ENCODE measurements around the gene NOL8.
A peak's percentile ranks its signal among the peaks of the same experiment; 100 is the strongest.

Gene NOL8

DNA sequence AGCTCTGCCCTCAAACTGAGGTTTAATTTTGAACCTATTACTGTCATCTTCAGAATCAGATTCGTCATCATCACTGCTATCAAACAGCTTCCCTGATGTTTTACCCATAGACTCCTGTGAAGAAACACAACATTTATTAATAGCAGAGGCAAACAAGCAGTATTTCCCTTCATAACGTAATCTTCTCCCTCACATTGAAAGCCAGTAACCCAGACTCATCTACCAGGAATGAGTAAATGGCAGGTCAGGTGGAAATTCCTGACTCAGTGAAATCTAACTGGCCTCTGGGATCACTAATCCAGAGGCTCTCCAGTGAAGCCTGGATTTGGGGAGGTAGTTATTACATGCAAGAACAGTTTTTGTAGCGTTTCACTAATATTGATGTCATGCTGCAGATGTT, 14.6 kb downstream of the NOL8 start:
- DNase-seq = no peak

DNA sequence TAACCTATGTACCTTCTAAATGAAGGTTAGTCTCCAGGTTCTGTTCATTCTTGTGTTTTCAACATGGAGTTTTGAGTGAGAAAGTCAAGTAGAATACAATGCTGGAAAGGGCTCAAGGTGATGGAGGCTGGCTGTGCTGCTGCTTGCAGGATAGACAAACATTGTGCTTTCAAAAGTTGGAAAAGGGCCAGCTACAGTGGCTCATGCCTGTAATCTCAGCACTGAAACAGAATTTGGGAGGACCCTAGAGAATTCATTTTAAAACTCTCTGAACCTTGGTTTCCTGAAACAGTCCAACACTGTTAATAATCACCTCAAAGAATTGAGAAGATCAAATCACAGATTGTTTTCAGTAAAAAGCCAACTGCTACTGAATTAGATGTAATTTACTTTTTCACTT, 16.3 kb downstream of the NOL8 start:
- DNase-seq = no peak

DNA sequence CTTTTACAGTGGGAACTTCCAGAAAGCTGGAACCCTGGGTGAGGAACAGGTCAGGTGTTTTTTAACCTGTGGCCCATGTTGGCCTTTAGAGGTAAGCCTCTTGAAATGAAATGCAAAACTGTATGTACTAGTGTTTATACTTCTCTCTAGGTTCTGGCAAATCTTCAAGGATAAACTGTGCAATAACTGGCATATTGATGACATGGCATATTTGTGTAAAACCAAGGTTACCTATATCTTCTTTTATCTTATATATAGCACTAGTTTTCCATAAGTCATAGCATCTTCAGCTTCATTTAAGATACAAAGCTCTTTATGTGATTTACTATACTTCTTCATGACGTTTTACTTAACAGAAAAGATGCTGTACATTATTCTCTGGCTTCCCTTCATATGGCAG, 24.2 kb downstream of the NOL8 start:
- no peak for DNase-seq

DNA sequence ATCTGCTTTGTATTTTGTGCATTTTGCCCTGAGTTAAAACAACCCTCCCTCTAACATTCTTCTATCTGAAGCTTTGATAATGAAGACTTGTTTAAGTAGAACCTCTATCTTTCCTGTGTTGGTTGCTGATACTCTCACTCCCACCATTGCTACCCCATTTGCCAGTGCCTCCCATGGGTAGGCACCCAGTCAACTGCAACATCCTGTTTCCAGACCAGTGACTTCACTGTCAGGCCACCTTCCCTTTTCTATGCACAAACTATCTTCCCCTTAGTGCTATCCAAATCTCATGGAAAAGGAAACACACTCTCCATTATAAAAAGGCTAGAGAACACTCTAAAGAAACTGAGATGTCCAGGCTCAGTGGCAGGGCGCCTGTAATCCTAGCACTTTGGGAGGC, 26.0 kb downstream of the NOL8 start:
- no peak for DNase-seq

DNA sequence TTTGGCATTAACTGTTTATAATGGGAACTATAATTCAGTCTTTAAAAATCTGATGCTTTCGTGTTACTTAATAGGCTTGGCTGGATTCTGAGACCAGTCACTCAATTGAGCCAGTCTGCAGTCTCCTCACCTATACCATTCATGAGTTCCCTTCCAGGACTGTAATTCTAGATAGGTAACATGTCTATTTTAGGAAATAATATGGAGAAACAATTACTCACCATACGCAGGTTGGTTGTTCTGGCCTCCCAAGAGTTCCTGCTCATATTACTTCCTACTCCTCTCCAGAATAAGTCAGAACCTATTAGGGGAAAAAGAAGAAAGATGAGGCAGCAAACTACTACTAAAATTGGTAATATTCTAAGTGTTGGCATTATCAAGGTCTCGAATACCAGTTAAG, 27.1 kb downstream of the NOL8 start:
- no peak for DNase-seq

DNA sequence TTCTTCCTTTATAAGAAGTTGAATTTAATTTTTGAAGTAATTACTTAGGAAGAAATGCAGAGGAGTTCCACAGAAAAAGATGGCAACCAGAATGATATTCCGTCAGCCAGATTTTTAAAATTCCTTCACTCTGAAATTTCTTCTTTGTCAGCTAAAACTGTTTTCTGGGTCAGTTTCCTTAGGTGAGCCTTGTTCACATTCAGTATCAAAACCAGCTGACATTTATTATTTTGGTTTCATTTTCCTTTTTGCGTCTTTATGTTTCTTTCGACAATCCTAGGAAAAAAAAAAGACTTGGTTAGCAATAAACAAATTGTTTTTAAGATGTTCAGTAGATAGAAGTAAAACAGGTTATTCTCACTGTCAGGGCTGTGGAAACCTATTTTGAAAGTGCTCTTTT, 27.5 kb downstream of the NOL8 start:
- no peak for DNase-seq

DNA sequence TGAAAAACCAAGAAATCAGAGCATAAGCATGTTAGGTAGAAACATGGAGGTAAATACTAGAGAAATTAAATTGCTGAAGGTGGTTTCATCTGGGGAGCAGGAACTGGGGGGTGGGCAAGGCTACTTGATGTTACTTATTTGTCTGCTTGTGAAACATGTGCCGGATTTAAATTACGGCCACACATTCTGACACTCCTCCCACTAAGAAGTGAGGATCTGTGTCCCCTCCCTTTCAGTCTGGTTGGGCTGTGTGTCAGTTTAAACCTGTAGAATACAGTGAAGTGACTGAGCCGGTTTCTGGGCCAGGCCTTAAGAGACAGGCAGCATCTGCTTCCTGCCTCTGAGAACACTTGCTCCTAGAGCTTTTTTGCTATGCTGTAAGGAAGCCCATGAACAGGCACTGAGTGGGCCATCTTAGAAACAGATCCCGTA, 29.3 kb downstream of the NOL8 start:
- peak; percentile 71 for DNase-seq

DNA sequence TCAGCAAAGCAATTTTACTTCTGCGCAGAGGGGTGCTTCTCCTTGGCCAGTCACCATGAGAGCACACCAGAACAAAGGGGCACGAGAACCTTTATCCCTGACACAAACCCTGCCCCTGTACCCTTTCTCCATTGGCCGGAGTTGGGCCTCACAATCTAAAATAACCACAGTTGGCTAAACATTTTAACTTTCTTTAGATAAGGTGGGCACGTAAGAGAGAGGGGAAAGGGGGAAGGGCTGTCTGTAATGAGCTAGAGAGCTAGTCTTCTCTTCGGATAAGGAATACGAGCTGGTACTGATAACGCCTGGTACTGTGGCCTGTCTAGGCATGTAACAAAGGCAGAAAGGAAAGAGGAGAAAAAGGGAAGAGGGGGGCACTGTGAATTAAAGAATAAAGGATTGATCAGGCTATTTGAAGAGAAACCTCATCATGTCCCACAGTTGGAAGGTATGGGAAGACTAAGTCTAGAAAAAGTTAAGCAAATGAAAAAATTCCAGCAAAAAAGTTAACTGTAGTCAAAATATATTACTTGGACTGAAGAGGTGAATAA, 29.8 kb downstream of the NOL8 start:
- no peak for DNase-seq

DNA sequence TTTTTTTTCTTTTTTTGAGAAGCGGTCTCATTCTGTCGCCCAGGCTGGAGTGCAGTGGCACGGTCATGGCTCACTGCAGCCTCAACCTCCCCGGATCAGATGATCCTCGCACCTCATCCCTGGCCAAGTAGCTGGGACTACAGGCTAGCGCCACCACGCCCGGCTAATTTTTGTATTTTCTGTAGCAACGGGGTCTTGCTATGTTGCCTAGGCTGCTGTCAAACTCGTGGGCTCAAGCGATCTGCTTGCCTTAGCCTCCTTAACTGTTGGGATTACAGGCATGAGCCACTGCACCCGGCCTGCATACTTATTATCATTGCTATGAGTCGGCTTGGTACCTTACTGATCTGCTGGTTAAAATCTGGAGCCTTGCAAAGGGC, 30.9 kb downstream of the NOL8 start:
- DNase-seq = peak; percentile 54

DNA sequence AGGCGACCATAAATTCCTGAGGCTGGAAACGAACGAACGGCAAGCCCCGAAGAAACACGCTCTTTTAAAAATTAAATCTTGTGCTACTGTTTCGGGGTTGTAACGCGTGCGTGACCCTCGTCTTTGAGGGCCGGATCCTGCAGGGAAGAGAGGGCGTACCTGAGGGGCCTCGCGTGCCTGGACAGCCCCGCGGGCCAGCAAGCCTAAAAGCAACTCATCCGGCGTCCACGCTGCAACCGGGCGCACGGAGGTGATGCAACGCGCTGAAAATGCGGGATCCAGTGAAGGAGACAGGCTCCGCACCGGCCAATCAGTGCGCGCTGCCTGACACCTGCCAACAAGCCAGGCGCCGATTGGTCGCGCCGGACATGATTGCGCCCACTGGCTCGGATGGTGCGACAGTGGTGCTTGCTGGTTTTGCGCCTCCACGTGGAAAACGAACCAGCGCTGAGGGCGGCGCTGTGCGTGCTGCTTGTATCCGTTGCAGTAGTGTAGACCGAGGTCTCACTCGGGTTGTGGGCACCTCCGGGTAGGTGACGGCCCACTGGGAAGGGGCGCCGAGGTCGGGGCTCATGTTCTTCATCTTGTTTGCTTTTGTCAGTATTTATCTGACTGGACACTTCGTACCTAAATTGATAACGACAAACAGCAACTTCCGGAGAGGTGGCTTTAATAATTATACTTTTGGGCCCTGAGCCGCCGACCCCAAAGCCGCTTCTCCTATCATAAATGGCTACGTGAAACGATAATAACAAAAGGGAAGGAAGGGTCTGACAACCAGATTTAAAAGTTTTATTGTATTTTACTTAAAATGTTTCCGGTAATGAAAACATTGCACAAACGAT, 31.5 kb downstream of the NOL8 start, which contains the start of gene IARS1:
Gene IARS1 (minus strand): TSS at position 246 of the 845 bp plus-strand sequence. CDS start 4,278 bp downstream, outside the sequence.
- peak; percentile 97 for DNase-seq

DNA sequence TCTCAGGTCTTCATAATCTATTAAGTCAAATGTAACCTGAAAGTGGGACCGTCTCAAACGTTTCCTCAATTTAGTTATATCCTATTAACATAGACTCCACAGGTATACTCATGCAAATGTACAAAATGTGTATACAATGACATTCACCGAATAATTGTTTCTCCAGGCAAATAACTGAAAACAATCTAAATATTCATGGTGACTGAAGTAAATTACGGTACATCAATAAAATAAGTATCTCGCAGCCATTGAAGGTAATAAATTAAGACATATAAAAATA, 32.1 kb downstream of the NOL8 start:
- no peak for DNase-seq

DNA sequence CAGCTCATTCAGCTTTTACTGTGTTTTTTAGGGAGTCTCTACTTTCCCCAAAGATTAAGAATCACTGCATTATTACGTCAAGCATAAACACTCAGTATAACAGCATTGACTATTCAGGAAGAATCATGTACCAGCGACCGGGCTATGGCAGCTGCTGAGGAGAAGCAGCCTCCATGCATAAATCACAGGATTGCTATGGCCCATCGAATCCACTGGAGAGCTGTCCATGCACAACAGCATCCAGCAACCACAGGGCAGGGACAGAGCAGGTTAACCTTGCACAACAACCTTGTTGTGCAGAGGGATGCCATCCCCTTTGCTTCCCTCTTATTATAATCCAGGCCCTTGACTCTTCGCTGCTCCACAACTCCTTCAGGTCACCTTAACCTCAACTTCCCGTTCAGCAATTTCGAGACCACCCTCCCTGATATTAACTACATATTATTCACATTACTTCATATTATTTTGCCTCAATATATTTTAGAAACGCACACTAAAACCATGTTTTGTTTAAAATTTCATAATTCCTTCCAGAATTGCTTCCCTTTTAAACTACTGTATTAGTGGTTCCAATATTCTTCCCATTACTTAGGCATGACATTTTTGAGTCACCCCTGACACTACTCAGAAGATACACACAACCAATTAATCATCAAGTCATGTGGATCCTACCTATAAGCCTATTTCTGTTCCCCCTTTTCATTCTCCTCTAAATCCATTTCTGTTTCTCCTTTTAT, 32.6 kb downstream of the NOL8 start:
- peak; percentile 30 for DNase-seq

DNA sequence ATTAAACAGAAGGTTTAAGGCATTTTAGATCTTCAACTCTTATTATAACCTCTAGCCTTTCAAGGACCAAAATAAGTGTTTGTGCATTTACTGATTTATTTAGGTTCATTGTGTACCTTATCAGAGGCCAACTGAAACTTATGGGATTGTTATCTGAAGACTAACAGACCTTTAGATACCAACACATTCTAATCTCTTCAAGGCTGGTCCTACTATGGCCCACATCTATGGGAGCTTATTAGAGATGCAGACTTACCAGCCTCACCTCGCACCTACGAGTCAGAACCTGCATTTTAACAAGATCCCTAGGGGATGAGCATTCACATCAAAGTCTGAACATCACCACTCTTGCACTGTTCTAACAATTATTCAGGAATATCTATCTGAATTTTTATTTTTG, 33.6 kb downstream of the NOL8 start:
- no peak for DNase-seq

DNA sequence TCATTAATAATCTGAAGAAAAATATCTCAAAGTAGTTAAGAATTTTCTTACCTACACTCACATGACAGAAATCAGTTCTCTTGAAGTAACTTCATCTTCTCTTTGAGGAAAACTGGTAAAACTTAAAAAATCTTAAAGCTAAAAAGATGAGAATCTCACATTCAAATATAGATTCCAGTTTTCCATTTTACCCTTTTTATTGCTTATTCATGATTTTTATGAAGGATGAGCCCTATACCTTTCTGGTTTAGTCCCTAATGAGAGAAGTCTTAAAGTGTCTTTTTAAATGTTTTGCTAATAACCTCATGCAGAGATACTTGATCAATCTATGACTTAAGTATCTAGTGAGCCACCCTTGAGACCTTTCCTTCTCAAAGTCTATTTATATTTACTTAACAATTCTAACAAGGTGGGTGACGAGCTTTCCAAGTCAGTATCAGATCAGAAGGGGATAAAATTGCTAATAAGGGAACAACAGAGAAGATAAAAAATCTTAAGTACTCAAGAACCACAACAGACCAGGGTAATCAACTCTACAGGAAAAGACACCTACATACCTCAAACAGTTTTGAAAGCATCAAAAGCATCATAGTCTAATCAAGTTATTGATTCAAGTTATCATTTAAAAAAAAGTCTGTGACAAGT, 34.2 kb downstream of the NOL8 start:
- DNase-seq = no peak

DNA sequence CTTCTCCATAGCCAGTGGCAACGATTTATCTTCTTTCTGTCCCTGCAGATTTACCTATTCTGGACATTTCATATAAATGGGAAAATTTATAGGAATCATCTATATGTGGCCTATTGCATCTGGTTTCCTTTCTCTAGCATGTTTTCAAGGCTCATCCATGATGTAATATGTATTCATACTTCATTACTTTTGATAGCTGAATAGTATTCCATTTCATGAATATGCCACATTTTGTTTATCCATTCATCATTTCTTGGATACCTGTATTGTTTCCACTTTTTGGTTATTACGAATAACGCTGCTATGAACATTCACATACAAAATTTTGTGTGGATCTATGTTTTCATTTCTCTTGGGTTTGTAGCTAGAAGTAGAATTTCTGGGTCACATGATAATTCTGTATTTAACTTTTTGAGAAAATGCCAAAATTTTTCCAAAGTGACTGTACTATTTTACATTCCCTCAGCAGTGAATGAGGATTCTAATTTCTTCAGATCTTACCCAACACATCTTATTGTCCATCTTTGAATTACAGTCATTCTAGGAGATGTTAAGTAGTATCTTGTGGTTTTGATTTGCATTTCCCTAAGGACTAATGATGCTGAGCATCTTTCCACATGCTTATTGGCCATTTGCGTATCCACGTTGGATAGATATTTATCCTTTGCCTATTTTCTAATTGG, 35.3 kb downstream of the NOL8 start:
- DNase-seq = no peak

DNA sequence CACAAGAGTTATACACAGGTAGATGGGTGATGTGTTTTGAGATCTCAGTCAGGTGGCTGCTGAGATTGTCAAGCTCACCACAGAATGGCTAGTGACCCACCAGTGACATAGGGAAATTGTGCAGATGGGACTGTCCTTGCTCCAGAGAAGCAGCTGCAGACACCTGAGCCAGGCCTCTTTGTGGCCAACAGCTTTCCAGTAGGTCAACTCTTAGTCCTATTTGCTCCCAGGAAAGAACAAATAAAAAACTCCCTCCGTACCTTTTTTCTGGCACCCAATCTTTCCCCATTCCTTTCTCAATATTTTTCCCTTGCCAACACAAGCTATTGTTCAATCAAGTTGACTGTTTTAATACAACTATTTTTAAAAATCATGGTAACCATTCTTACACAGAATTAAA, 45.8 kb downstream of the NOL8 start:
- no peak for DNase-seq

DNA sequence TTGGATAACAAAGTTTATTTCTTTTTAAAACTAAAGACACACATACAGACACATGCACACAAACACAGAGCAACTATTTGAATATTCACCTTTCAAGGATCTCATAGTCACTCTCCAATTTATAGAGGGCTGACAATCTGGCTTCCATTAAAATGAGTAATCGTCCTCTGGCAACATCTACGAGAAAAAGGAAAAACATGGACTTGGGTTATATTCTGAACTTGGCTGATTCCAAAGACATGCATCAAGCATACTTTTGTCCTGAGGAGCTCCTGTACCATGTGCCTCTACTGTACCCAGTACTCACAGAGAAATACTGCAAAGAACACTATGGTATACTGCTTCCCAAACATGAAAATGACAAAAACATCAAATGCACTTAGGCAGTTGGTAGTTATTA, 47.0 kb downstream of the NOL8 start:
- no peak for DNase-seq

DNA sequence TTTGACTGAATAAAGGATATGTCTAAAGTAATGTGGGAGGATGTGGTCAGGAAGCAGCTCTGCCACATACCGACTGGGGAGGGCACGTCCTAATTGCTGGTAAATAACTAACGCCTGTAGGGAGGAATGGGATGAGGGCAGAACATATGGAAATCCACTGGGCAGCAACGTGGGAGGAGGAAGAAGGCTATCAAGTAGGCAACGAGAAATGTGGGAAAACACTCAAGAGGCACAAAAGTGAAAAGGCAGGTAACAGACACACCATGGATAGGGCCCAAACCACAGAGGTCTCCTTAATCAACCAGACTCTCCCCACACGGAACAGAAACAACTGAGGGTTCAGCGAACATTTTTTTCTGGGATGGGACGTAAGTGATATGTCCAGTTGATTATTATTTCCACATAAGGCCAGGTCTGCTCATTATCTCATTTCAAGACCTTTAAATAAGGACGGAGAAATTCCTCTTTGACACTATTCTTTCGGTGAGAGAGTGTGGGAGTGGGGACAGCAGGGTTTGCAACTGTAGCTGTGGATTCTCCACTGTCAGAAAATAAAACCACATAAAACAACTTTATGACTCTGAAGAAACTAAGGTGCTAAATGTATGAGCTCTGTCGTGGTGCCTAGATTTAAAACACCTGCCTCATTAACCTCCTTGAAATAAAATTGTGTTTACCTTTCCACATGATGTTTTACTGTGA, 48.7 kb downstream of the NOL8 start:
- no peak for DNase-seq

DNA sequence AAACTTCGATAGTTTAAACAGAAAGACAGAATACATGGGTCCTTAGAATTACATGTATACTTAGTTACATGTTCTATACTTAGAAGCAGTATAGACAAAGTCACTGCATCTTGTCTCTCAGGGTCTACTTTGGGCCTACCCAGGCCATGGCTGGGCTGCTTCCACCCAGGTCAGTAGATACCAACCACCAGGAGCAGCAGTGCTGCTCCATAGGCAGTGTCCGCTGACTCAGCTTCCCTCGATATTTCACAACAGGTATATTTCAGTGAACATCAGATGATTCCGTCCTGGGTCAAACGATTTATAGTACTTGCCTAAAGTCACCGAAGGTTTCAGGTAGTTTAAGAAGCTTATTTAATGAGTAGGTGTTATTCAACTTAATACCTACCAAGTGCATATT, 49.6 kb downstream of the NOL8 start:
- no peak for DNase-seq

DNA sequence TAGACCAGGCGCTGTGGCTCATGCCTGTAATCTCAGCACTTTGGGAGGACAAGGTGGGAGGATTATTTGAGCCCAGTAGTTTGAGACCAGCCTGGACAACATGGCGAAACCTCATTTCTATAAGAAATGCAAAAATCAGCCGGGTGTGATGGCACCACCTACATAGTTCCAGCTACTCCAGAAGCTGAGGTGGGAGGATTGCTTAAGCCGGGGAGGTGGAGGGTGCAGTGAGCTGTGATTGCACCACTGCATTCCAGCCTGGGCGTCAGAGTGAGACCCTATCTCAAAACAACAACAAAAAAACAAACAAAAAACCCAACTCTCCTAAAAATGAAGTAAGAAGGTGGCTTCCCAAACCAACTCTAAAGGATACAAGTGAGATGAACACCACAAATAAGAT, 54.6 kb downstream of the NOL8 start:
- DNase-seq = no peak

DNA sequence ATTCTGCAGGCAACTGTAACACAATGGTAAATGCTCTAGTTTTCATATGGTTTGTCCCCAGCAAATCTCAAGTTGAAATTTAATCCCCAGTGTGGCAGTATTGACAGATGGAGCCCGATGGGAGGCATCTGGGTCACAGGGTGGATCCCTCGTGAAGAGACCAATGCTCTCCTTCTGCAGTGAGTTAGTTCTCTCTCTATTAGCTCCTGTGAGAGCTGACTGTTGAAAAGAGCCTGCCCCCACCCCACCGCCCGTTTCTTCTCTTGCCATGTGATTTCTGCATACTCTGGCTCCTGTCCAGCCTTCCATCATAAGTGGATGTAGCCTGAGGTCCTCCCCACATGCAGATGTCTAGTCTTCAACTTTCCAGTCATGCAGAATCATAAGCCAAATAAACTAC, 58.7 kb downstream of the NOL8 start:
- no peak for DNase-seq

DNA sequence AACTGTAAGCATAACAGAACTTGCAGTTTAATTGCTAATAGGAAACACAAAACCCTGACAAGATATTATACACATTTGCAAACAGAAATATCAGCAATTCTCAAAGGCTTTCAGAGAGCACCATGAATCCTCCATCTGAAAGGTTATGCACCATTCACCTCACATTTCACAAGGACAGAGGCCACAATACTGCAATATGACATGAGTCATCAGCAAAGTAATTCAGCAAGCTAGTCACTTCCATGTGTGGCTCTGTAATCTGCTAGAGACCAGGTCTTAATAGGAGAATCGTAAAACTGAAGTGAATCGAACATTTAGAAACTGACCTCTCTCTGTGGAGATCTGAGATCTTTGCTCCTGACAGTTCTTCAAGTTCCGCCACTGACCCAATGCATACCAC, 60.0 kb downstream of the NOL8 start:
- DNase-seq = no peak

DNA sequence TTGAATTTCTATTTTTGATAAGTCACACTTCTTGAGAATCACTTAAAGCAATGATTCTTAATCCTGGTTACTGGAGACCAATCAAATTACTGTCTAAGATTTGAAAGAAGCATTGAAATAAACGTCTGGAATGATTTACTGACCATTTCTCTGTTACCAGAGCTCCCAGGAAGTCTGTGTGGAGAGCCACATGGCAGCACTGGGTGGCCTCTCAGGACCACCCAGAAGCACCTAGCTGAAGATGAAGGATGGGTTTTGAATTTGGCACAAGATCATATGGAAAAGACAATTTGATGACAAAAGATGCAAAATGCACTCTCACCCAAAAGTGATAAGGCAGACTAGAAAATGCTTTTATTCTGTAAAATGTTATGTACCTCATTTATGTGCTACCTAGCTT, 62.0 kb downstream of the NOL8 start:
- DNase-seq = no peak
